COR-L47 (cell line): ENCODE measurements around the gene SLC25A21.

ENCODE experiments used
- DNase-seq: peaks from one replicate; lab custom pipeline; 2025; lab: John Stamatoyannopoulos, UW

Gene SLC25A21

DNA sequence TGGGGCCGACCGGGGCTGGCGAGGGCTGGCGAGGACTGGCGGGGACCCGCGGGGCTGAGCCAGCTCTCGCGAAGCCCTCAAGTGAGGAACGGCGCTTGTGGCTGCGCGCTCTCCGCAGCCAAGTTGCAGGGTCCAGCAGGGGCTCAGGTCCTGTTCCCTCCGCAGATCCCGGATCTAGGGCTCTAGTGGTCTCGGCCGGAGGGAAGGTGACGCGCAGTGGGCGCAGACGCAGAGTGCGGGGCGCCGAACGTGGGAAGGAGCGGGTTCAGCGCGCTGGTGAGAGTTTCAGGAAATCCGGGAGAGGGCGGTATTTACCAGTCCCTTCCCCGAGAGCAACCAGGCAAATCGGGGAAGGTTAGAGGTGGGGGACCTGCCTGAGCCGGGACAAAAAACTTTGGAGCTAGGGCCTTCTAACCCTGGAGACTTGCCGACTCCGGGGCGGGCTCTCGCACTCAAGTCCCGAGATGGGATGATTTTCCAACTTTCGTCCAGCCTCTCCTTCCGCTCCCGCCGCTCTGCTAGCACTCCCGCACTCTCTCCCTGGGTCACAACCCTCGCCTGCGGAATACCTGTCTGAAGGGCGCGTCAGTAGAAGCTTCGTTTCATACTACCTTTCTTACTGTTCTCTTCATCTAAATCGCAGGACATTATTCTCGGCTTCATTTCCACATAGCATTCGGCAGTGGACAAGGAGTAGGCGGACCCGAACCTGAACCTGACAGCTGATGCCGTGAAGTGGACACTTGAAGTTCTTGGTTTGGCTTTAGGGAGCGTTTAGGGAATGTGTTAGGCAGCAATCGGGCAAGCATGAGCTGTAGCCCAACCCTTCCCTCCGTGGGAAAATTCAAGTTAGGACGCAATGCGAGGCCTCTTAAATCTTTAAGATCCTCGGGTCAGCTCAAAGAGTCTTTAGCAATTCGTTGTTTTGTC is 524.3 kb downstream of the SLC25A21 start:
- DNase-seq = peak; percentile 57

DNA sequence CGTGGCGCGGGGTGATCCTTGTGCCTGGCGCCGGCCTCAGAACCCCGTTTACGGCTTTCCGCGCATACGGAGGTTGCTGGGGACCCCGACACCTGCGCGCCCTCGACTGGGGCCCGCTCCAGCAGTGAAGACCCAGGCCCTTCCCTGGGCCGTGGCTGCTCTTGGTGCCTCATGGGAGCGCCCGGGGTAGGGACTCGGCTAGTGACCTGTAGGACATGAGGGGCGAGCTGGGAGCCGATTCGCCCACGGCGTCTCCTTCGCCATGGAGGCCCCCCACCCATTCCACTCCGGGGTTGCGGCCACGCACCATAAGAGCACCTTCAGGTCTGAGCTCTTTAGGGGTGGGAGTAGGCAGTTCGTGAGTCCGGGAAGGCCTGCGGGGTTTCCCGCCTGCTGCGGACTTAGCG is 525.0 kb downstream of the SLC25A21 start:
- DNase-seq = no peak

DNA sequence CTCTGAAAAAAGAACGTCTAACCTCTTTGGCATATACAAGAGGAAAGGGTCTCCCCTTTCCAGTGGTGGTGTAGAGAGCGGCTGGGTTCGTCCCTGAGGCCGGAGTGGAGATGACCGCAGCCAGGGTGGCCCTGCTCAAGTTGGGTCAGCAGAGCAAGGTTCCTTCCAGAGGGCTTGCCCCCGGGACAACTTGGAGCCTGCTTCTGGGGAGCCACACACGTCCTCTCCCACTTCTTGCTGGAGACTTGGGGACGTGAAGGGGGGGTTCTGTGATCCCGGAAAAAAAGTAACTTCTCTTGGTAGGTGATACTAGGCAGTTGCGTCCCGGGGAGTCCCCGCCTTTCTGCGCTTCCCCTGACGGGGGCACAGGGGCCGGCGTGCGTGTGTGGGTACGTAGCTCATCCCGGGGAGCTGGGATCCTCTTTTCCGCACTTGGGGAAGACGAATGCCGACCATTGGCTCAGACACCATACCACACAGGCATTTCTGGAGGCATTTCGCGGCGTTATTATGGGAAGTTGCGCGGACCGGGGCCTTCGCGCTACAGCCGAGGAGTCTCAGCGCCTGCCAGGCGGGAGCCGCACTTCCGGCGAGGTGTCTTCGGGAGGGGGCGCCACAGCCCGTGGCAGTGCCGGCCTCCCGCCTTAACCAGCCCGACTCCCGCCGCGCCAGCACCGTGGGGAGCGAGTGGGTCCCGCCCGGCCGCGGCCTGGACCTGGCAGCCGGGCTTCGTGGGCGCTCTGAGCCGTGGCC is 525.6 kb downstream of the SLC25A21 start:
- DNase-seq = peak; percentile 53

DNA sequence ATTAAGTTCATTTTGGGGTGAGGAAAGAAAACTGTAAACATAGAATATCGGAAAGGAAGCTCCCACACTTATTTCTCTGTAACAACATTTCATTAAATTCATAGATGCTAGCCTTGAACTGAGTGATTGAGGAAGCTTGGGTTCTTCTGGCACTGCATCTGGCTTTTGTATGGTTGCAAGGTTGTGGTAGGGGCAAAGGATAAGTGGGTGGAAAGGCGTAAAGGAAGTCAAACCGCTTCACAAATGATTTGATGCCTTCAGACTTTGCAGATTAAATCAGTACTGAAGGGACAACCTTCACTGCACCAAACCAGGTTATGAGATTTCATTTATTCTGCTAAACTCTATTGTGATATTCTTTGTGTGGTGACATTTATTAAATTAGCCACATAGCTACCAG is 538.8 kb downstream of the SLC25A21 start:
- no peak for DNase-seq
